8988T (cell line): ENCODE data around the gene FBXL17.

Experiments used
- DNase-seq: peaks from one replicate; pipeline ENCODE4 v3.0.0; 2011

FBXL17 gene

DNA sequence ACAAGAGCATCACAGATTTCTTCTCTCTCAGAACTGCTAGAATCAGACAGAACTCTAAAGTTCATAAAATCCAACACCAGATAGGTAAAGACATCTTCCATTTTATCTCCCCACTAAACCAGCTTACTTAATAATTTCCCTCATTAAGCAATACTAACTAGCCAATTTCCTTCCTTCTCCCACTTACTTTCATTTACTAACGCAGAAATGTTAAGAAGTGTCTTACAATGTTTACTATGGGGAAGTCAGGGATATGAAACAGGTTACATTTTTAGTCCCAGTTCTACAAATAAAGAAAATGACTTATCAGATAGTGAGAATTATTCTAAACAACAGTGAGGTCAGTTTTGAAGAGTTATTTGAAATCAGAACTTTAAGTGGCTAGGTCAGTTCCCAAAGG is 236.5 kb downstream of the FBXL17 start:
- no peak for DNase-seq

DNA sequence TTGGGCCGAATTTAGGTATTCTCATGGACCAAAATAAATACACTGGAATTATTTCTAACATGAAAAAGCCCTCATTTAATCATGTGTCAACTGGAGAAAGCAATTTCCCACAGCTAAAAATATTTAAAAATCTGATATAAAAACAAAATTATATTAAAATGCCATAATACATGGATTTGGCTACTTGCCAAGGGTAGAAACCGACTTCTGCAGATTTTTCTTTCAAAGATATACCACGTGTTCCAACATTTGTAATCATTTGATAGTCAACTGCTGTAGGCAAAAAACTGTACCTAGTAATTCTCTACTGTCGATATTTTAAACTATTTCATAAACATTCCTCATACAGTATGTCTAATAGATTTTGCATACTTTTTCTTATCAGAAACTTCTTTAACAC is 237.6 kb downstream of the FBXL17 start:
- DNase-seq: no peak

DNA sequence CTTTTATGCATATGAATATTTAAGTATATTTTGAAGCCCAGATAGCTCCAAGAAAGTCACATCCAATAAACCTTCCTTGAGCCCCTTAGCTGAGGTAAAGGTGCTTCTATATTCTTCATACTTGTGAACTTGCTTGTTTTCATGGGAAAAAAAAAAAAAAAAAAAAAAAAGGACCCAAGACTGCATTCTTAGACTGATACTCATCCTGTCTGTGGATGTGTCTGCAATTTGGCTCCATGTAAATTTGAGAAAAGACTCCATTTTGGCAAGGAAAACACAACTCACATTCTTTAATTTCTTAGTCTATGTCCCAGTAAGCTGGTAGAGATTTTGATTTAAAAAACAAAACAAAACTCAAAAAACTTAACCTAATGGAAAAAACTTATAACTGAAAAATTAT is 238.3 kb downstream of the FBXL17 start:
- DNase-seq: no peak

DNA sequence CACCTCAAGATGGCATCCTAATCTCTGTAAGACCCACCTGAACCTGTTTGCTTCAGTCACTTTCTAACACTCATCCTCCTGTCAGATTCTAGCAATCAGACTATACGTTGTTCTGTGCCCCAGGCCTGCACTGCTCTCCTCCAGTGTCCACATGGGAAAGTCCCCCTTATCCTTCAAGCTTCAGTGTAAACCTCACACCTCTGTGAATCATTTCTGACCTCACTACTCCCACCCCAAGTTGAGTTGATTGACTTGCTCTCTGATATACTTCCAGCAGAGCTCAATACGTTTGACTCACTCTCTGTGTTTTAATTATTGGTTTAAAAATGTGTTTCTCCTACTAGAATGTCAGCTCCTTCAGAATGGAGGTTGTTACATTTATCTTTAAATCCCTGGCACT is 240.2 kb downstream of the FBXL17 start:
- no peak for DNase-seq

DNA sequence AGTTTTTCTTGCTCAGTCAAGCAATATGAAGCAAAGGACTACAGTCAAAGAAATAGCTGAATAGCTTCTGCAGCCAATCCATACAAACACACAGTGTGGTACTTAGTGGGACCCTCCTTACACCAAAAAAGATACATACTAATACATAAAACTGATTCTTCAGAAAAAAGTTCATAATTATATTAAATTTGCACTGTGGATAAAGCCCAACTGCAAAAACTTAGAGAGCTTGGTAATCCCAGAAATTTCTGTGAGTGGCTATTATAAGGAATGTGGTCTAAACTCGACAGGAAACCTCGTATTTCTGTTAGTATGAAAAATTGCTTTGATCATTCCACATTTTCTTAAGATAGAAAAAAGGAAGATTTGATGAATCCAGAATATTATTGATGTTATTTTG is 245.4 kb downstream of the FBXL17 start:
- no peak for DNase-seq

DNA sequence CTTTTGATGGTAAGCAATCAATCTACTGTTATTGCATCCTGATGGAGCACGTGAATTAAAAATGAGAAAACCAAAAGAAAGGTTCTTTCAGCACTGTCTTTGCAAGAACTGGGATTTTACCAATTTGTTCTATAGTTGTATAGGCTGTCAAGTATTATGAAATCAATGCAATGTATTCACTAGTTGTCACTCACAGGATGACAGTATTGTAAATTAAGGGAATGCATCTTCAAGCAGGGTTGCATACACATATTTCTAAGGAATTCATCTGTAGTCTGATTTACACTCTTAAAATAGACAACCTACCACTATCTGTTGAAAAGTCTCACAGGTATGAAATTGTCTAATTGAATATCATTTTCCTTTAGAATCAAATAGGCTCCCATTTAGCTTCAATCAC is 252.8 kb downstream of the FBXL17 start:
- DNase-seq: no peak

DNA sequence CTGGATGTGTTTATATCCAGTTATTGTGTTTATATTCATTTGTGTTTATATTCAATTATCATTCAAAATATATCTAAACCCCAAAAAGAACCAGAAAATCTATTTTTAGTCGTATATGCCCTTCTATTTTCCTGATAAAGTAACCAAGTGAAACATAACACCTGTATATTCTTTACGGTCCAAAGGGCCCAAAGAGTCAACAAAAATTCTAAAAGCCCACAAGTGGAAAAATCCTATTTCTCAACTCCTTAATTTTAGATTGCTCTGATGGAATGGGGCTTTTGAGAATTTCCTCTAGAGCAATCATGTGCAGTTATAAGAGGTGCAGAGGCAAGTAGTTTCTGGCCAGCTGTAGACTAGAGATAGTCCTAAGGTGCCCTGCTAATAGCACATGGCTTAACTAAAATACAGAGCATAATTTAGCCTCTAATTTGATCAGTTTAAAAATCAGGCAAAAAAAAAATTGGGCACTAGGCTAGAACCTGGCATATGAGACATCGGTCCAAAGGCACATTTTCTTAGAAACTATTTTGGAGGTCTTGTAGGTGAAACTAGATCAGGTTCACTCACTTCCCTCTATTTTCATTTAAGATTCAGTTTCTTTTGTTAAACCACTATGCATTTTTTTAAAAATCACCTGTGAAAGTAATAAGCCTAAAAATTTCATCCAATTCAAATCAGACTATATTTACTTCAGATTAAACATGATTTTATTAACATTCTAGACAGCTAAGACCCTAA is 256.0 kb downstream of the FBXL17 start:
- no peak for DNase-seq

DNA sequence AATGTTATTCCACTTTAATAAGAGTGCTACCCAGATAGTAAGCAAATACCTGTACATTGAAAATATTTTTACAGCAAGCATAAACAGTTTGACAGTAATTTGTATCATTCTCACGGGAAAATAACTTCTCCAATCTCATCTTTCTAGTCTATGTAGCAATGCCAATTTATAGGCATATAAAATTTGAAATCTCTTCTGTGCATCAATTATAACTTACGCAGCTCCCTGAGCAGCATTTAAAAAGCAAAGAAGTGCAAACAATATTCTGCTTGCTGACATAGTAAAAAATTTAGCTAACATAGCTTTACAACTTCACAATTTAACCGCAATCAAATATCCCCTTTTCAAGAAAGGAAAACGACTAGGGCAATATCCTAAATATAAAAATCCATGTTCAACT is 257.3 kb downstream of the FBXL17 start:
- DNase-seq: no peak

DNA sequence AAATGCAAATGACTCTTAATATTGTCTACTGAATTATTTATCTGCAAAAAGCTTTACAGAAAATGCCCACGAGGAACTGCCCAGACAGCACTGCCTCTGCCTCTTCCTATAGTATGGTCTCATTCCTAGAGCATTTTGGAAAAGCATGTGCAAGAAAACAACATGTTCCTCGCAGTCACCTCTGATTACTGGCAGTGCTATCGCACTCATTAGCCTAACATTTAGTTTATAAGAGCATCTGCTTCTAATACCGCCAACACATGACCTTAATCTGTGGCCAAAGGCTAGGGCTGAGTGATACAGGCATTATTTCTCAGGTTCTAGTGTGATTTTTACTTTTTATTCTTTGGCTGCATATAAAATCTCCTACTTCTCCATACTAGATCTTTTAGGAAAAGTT is 259.2 kb downstream of the FBXL17 start:
- DNase-seq: no peak

DNA sequence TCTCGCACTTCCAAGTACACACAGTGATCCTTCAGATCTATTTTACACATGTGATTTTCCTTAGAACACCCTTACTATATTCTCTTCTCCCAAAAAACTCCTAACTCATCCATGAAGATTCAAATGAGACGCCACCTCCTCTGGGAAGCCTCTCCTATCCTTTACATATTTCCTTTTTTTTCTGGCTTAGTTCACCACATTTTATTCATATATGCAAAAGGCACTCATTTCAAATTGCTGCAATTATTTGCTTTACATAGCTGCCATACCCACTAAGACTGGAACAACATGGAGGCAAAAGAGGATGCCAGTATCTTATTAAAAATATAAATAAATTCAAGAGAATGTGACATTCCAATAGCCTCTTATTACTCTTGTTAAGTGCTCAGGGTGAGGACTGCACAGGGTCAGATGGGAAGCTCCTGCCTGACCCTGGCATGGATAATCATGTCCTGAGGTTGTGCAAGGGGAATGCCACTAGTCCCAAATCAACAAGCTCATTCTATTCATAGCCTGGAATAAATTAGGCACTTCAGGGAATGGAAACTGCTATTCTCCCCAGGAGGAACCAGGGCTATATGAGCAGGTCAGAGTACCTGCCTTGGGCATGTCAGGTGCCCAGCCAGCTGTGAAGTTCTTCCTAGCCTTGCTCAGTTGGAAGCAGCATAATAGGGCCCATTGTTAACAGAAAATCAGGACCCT is 262.9 kb downstream of the FBXL17 start:
- no peak for DNase-seq

DNA sequence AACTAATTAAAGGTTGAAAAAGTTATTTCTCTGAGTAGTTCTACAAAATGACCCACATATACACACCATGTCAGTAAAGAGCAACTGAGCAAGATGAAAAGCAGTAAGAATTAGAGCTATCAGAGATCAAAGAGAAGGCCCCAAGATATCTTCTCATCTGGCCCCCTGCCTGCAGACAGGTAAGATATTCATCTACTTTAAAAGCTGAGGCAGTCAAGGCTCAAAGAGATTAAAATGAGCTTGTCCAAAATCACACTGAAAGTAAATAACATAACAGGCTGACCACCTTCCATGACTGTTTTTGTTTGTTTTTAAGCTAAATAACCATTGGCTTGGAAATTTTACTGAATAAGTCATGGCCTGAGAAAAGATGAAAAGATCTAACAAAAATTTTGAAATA is 266.2 kb downstream of the FBXL17 start:
- DNase-seq: no peak

DNA sequence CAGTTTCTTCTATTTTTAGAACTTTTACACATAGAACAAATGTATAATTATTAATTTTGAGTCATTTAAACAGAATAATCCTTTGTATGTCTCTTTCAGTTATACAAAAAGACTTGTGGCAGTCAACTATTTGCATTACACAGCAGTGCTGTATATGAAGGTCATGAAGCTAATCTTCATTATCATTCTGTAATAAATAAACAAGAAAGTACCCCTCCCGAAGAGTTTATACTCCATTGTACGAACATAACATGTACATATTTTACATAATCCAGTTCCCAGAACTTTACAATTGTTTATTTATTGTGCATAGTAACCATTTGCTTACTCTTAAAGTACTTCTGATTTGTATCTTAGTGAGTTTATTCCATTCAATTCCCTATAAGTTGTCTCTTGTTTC is 267.9 kb downstream of the FBXL17 start:
- no peak for DNase-seq

DNA sequence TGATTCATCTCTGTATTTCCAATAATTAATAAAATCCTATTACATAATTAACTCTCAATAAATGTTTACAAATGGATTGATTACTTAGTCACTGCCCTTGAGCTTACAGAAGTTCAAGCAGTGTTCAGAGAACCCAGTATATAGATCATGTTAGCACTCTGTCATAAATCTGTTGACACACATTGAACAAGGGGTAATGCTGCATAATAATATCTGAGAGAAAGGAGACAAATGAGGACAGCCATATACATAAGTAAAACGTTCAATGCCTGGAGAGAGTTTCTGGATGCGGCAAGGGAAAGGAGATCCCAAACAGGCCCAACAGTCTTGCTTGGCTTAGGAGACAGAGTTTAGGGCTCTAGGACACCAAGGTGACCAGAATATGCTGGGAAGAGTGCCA is 270.2 kb downstream of the FBXL17 start:
- DNase-seq: no peak

DNA sequence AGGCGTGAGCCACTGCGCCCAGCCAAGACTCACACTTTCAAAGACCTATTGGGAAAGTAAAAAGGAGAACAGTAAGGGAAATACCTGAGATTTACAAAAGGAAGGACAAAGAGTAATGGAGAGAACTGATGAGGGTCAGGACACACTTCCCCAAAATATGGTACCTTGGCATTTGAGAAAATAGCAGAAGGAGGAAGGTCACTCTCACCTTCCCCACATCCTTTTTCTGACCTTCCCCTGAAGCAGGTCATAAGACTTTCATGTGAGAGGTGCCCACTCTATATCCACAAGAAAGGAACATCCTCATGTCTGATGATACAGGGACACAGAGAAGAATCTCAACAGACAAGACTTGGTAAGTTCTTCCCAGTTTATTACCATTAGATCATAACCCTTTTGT is 272.8 kb downstream of the FBXL17 start:
- DNase-seq: no peak

DNA sequence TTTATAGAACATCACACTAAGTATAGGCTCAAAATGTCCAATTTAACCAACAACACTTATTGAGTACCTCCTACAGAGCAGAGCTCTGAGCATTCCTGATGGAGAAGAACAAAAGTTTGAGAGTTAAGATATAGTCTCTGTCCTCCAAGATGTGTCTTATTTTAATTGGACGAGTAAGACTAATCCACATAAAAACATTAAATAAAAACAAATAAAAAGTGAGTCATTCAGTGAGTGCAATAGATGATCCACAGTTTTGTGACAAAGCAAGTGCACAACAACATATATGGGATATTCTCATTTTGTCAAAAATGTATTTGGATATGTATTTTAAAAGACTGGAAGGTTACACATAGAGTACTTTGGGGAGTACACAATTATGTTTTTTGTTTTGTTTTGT is 277.4 kb downstream of the FBXL17 start:
- DNase-seq: no peak

DNA sequence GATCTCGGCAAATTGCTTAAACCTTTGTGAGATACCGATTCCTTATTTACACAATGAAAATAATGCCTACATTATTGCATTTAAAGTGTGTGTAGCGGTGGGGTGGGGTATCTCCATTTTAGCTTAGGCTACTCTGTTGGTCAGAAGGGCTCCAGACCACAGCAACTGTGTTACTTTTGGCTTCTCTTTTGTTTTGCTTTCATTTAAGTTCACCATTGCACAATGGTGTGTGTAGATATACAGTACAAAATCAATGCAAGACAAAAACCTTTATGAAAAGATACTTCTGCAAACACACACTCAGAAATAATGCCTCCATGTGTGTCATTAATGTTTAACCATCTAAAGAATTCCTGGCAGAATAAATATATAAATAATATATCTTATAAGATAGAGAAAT is 279.4 kb downstream of the FBXL17 start:
- DNase-seq: no peak

DNA sequence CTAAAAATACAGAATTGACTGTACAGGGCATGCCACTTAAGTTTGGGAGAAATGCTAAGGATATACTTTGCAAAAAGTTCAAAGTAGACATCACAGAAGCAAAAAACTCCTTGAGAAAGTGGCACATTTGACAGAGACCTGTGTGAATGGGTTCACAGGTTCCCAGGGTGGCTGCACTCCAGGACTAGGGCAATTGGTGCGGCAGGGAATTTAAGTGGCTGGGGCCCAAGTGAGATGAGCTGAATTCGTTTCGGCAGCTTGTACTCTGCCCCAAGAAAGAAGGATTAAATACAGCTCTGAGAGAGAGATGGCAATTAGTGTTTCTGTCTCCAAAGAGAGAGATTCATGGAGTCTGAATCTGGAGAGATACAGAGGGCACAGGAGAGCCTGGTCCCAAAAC is 280.1 kb downstream of the FBXL17 start:
- no peak for DNase-seq

DNA sequence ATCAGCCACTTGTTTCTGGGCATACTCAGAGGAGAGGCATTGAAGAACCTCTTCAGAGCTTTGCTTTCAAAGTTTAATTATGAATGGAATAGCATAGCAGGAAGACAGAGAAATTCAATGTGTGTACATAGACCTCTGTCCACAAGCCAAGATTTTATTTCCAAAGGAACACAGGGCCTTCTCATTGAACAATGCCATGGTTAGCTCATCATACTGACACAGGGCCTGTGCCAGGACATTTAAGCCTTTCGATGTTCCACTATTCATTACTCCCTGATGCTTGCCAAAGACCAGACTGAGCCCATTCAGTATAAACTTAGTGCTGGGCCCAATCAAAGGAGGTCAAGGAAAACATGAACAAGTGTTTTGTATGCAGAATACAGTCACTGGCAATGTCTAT is 280.8 kb downstream of the FBXL17 start:
- no peak for DNase-seq

DNA sequence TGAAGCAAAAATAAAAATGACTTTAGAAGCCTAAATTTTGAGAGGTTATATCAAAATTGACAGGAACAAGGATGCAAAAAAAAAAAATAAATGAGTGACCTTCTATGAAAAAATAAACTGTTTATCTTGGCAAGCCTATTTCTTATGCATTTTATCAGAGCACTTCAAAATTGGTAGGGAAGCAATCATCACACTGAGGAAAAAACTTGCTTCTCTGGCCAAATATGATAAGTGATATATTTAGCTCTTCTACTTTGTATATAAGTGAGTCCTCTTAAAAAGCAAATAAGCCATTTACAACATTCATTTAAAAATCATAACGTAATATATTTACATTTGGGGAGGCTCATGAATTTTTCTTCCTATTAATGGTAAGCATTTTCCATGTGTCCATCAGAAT is 287.1 kb downstream of the FBXL17 start:
- no peak for DNase-seq

DNA sequence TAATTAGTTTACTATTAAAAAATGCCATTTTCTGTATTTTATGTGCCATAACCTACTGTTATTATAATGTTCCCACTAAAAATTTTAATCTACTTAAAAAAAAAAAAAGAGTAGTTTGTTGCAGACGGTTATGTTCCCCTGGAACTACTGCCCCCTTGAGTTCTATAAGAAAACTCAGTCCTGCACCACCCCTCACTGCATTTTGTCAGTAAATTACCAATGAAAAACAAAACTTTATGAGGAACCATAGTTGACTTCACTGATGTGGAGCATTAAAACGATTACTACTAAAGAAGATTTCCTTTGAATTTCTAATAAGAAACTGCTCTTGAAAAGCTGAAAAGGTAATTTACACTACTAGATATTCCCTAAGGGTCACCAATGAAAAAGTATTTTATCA is 288.7 kb downstream of the FBXL17 start:
- no peak for DNase-seq

DNA sequence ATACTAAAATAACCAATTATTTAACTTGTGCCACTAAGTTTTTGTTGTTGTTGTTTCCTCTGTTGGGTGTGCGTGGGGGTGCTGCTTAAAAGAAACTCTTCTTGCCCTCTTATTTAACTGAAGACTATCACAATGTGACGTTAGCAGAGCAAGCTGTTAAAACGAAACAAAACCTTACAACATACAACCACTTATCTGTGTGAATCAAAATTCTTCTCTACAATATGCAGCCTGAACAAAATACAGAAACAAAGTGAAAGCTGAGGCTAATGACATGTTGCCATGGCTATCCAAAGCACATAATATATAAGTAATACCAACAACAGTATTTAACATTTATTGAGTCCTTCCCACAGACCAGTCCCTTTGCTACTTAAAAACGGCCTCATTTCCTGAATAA is 291.0 kb downstream of the FBXL17 start:
- no peak for DNase-seq

DNA sequence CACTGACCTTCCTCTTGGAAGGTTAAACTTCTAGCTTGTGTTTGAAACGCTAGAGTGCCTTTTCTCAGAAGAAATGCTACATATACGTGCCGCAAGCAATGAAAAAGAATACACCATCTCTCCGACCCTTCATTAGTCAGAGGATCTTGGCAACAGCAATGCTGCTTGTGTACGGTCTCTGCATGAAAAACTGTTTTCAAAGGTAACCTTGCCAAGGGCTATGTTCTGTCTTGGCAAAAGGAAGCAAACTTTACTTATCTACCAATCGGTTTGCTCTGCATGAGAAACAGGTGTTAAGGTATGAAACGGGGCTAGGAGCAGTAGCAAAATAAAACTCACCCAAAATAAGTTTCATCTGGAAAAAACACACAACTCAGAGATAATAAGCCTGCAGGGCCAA is 297.8 kb downstream of the FBXL17 start:
- no peak for DNase-seq

DNA sequence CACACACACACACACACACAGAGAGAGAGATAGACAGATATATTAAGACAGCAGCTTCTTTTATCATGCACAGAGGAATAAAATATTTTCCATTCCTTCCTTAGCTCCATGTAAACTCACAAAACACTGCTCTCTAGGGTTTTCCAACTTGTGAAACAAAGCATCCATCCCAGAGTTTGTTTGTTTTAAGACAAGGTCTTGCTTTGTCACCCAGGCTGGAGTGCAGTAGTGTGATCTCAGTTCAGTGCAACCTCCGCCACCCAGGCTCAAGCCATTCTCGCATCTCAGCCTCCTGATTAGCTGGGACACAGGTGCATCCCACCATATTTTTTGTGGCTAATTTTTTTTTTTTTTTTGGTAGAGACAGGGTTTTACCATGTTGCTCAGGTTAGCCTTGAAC is 298.7 kb downstream of the FBXL17 start:
- no peak for DNase-seq

DNA sequence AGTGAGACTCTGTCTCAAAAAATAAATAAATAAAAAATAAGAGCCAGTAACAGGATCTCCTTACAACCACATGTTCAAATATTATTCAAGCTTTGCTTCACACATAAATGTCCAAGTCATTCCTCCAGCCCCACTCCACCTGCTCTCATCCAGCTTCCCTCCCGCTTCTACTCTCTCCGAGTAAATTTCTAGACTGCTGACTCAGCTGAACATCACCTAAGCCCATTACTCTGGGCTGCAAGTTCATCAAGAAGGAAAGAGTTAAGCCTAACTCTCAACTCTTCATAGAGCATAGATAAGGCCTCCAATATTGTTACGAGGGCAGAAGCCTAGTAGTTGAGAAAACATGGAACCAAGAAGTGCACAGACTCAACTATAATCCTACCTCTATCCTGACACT is 300.2 kb downstream of the FBXL17 start:
- no peak for DNase-seq

DNA sequence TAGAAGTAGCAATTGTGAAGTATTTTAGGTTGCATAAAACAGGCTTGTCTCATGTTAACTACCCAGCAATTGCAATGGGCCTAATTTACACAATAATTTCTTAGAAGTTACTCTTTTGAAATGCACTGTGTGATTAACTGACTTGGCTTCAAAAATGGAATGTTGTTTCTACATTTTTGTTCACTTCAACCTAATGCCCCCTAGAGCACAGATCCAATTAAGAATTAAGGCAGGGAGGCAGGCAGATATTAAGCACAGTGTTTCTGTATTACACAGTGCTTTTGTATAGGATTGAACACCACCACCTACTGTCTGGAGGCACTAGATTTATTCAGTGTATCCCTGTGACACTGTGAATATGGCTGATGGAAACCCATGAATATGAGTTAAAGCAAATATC is 302.1 kb downstream of the FBXL17 start:
- no peak for DNase-seq
